BJ (cell line): ENCODE results near the gene N4BP2L2. TPM values are rescaled to one million over a fixed set of nuclear protein-coding genes. Genes with fewer than 3 reads are reported as not detected.
A peak's percentile ranks its signal among the peaks of the same experiment; 100 is the strongest.

ENCODE experiments used
- CTCF ChIA-PET: fragments of 350-600 bp; formaldehyde crosslinking; extraction: SDS; loops from one replicate; lab custom pipeline; 2021; ENCODE audit warnings: antibody characterized with exemption, inconsistent platforms; lab: Yijun Ruan, JAX
- POLR2A ChIA-PET: fragments of 300-600 bp; sonication (Branson Sonifier 250); formaldehyde crosslinking; extraction: SDS; loops from one replicate; lab custom pipeline; 2021; ENCODE audit warnings: antibody characterized with exemption; lab: Charles Lee
- DNase-seq: peaks from one replicate; pipeline ENCODE4 v3.0.0-alpha.2; 2011; ENCODE audit warnings: low read depth
- H3K27me3 ChIP-seq: 2 replicates; pipeline ENCODE4 v1.6.0; 2011; ENCODE audit warnings: low read length; ENCODE audit not compliant: control insufficient read depth, insufficient read depth
- H3K36me3 ChIP-seq: 2 replicates; pipeline ENCODE4 v1.5.1; 2011; ENCODE audit warnings: low read length; ENCODE audit not compliant: control insufficient read depth, insufficient read depth
- H3K4me3 ChIP-seq: 2 replicates; pipeline ENCODE4 v1.5.1; 2011; ENCODE audit warnings: low read depth, mild to moderate bottlenecking, control low read depth, low read length
- polyA plus RNA-seq: library from polyadenylated mRNA; depleted of rRNA; stranded (reverse); fragments of >200 nt; gene quantifications from 2 replicates; pipeline ENCODE4 v1.2.3, GENCODE V29; 2011
- TF ChIP-seq, protein P1 (sequence below): IDR thresholded peaks from 2 replicates; pipeline ENCODE4 v1.5.1; 2011; ENCODE audit warnings: low read depth, mild to moderate bottlenecking, control low read depth, inconsistent platforms, low read length, moderate library complexity; ENCODE audit not compliant: insufficient read depth

The N4BP2L2 gene
- polyA plus RNA-seq, 1 experiment = 16.5 TPM

DNA sequence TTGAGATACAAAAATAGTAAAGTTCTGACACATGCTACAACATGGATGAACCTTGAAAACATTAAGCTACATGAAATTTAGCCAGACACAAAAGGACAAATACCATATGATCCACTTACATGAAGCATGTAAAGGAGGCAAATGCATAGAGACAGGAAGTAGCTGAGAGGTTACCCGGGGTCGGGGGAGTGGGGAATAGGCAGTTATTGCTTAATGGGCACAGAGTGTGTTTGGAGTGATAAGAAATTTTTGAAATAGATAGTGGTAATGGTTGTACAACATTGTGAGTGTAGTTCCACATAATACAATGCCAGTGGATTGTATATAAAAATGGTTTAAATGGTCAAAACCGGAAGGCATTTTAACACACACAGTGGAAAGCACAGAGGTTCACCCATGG, 115.0 kb downstream of the N4BP2L2 start:
- no peak for DNase-seq
- Histone ChIP-seq H3K27me3 (no peaks in the 10 kb centered on the region), H3K36me3 (no peaks in the 10 kb centered on the region), H3K4me3 (no peak overlapping the region)
- CTCF ChIA-PET = interaction anchor here (1.3 to 1.6 kb wide), 2 partner anchors 9 to 16 kb away, joined by 3 to 4 read pairs; no protein-coding TSS in a partner anchor
- TF ChIP-seq, protein P1, sequence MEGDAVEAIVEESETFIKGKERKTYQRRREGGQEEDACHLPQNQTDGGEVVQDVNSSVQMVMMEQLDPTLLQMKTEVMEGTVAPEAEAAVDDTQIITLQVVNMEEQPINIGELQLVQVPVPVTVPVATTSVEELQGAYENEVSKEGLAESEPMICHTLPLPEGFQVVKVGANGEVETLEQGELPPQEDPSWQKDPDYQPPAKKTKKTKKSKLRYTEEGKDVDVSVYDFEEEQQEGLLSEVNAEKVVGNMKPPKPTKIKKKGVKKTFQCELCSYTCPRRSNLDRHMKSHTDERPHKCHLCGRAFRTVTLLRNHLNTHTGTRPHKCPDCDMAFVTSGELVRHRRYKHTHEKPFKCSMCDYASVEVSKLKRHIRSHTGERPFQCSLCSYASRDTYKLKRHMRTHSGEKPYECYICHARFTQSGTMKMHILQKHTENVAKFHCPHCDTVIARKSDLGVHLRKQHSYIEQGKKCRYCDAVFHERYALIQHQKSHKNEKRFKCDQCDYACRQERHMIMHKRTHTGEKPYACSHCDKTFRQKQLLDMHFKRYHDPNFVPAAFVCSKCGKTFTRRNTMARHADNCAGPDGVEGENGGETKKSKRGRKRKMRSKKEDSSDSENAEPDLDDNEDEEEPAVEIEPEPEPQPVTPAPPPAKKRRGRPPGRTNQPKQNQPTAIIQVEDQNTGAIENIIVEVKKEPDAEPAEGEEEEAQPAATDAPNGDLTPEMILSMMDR = no peak
- POLR2A ChIA-PET = no interaction called here

- ChIA-PET POLR2A (no interaction called here), CTCF (no interaction called here)
- Histone ChIP-seq H3K27me3 (no peaks in the 10 kb centered on the region), H3K4me3 (no peak overlapping the region), H3K36me3 (no peaks in the 10 kb centered on the region)
- no peak for DNase-seq
- TF ChIP-seq, protein P1 = no peak
Observed at GRCh38 chr13:32419862-32420261, 118.7 kb downstream of the N4BP2L2 start.

GRCh38 chr13:32417995-32418394, 120.6 kb downstream of the N4BP2L2 start:
- TF ChIP-seq, protein P1 = no peak
- ChIA-PET POLR2A (no interaction called here), CTCF (no interaction called here)
- no peak overlapping the region for H3K4me3 ChIP-seq
- H3K27me3 ChIP-seq = no peaks in the 10 kb centered on the region
- DNase-seq = no peak
- H3K36me3 ChIP-seq = no peaks in the 10 kb centered on the region

DNA sequence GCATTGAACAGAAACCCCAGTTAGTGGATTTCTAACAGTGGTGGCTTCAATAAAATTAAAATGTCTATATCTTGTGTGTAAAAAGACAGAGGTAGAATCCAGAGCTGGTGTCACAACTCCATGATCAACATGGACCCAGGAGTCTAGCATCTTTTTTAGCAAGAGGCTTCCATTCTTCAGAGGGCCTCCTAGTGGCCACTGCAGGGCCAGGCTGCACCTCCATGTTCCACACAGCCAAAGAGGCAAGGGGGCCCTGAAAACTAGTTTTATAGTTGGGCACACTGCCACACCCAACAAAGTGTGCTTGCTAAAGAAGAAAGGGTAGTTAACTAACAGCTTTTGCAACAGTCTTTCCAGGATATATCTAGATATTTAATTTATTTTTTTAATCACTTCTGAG, 123.6 kb downstream of the N4BP2L2 start:
- no peak for DNase-seq
- Histone ChIP-seq H3K4me3 (no peak overlapping the region), H3K36me3 (no peaks in the 10 kb centered on the region), H3K27me3 (no peaks in the 10 kb centered on the region)
- TF ChIP-seq, protein P1 = peak; percentile 56
- ChIA-PET POLR2A (no interaction called here), CTCF (interaction anchor here (0.8 to 2.1 kb wide), 7 partner anchors 8 to 505 kb away, joined by 3 to 8 read pairs (median 4); no protein-coding TSS in a partner anchor)

- POLR2A ChIA-PET = no interaction called here
- CTCF ChIA-PET = interaction anchor here (0.8 to 2.1 kb wide), 7 partner anchors 8 to 504 kb away, joined by 3 to 8 read pairs (median 4); no protein-coding TSS in a partner anchor
- no peak for DNase-seq
- TF ChIP-seq, protein P1 = no peak
- no peaks in the 10 kb centered on the region for H3K36me3 ChIP-seq
- H3K27me3 ChIP-seq = no peaks in the 10 kb centered on the region
- H3K4me3 ChIP-seq = no peak overlapping the region
Observed at GRCh38 chr13:32414580-32414979, 124.0 kb downstream of the N4BP2L2 start.
